Lower leg skin (tissue), 4 donors: ENCODE data around the gene HJV. TPM values are rescaled to one million over a fixed set of nuclear protein-coding genes. Genes with fewer than 3 reads are reported as not detected.

Source experiments
- DNase-seq, 2 donors: peaks; one replicate each; pipeline ENCODE4 v3.0.0-alpha.2; 2019; ENCODE audit warnings: low spot score in 2 of 2
- H3K4me3 ChIP-seq: fragments of 200-600 bp; sonication (generic); 2 replicates; pipeline ENCODE4 v1.5.1; 2017; ENCODE audit warnings: mild to moderate bottlenecking, low read depth; ENCODE audit not compliant: poor library complexity, severe bottlenecking
- POLR2A ChIP-seq, 2 donors: fragments of 450-650 bp; IDR thresholded peaks; one replicate each; pipeline ENCODE4 v1.6.1; 2016 to 2017; ENCODE audit warnings: antibody characterized with exemption in 2 of 2, mild to moderate bottlenecking in 1 of 2, moderate library complexity in 1 of 2
- WGBS, 2 donors: methylation state at CpG; one replicate each; pipeline ENCODE4 v1.1.5; 2018; 5-methylcytosine and 5-hydroxymethylcytosine counted together
- intact Hi-C: fragments of 100-400 bp; cut with DNase I; formaldehyde crosslinking; loops from one replicate; pipeline ENCODE4 v1.15.0; 2023; ENCODE audit warnings: low total_unique reads
- total RNA-seq, 4 donors: library from RNA; depleted of rRNA; stranded (reverse); fragments of >200 nt; gene quantifications; one replicate each; pipeline ENCODE4 v1.1.0, GENCODE V29; 2016
- TF ChIP-seq, protein P1 (sequence below), 3 donors: fragments of 450-650 bp; IDR thresholded peaks; one replicate each; pipeline ENCODE4 v1.5.1; 2016; ENCODE audit warnings: antibody characterized with exemption in 3 of 3, mild to moderate bottlenecking in 3 of 3, moderate library complexity in 2 of 3

The HJV gene
- total RNA-seq, 4 donors from 2014 or later, result not detected

DNA sequence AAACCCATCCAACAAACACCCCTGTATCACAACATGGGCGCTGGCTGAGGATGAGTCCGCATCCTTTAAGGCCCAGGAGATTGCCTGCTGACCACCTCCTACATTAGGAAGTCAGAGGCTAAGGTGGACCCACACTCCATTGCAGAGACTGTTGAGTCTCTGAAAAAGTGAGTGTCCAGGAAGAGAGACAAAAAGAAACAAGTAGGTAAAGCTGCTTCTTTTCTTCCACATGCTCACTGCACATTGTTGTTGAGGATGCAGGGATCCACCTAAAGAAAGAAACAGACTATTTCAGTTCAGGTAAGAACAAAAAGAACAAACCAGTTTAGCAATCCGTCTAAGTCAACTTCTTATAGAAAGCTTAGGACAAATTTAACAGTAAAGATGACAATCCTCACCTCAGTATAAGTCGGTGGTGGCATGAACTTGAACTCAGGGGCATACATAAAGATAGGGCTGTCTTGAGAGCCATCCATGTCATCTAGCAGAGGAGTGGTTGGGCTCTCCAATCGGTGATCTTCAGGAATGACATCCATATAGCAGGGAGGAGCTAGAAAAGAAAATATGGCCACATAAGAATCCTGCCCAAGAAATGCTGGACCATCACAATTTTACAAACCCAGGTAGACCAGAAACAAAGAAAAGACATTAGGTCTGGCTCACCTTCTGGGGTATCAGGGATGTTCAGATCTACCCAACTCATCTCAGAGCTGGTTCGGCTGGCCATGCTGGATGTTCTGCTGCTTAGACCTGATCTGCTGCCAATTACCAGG lies 27.7 kb downstream of the HJV start:
- TF ChIP-seq POLR2A (IDR thresholded peaks at IDR 0.05), result no peak
- TF ChIP-seq, protein P1, sequence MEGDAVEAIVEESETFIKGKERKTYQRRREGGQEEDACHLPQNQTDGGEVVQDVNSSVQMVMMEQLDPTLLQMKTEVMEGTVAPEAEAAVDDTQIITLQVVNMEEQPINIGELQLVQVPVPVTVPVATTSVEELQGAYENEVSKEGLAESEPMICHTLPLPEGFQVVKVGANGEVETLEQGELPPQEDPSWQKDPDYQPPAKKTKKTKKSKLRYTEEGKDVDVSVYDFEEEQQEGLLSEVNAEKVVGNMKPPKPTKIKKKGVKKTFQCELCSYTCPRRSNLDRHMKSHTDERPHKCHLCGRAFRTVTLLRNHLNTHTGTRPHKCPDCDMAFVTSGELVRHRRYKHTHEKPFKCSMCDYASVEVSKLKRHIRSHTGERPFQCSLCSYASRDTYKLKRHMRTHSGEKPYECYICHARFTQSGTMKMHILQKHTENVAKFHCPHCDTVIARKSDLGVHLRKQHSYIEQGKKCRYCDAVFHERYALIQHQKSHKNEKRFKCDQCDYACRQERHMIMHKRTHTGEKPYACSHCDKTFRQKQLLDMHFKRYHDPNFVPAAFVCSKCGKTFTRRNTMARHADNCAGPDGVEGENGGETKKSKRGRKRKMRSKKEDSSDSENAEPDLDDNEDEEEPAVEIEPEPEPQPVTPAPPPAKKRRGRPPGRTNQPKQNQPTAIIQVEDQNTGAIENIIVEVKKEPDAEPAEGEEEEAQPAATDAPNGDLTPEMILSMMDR (IDR thresholded peaks at IDR 0.05), result no peak
- intact Hi-C loops, result no loop called here
- 24 to 26% methylated on average over 6 of the region's 6 CpGs for WGBS, 2 donors
- peak overlapping the region; percentile 75 for H3K4me3 ChIP-seq
- no peak for DNase-seq

DNA sequence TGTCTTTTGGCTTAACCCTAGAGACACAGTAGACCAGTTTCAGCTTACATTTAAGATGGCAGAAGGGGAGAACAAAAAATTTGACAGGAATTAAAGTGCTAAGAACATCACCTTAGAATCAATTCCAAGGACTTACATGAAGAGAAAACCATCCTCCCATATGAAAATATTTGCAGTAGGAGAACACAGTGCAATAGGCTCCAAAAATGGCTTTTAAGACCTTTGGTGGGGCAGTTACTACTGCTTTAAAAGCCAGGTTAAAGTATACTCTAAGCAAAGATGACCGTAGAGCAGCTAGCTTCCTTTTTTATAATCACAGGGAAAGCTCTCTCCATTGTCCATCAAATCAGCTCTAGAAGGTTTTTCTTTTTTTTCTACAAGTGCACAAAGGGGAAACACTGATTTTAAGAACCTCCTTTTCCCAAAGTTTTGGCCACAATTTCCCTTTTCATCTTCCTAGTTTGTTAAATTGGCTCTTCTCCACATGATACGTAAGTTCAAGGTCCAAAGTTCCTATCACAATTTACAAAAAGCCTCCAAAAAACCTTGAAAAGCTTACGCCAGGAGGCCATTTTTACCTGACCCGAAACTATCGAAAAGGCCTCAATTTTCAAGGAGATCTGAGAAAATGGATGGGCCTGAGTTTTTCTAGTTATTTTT lies 28.4 kb downstream of the HJV start:
- intact Hi-C loops, result no loop called here
- DNase-seq, result no peak
- 34 to 41% methylated on average over 5 of the region's 5 CpGs for WGBS, 2 donors
- TF ChIP-seq POLR2A (IDR thresholded peaks at IDR 0.05), result no peak
- TF ChIP-seq, protein P1 (IDR thresholded peaks at IDR 0.05), result no peak
- H3K4me3 ChIP-seq, result peak overlapping the region; percentile 75

DNA sequence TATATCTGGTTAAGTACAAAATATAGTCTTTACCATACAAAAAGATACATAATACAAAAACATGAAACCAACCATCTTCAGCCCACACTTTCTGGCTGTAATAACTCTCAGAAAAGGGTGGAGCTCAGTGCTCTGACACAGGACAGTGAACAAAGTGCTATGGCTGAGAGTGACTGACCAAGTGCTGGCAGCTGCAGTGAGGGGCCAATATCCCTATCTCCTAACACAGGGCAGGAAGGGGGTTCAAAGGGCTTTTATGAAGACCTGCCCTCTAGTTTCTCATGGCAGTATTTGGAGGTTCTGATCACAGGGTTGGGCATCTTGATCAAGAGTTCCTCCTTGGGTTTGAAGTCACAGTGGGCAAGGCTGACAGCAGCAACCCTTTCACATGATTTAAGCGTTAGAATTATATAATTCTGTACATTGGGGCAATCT lies 29.0 kb downstream of the HJV start:
- peak in 1 of 2 donors; percentile 69 for DNase-seq
- TF ChIP-seq, protein P1 (IDR thresholded peaks at IDR 0.05), result no peak
- TF ChIP-seq POLR2A (IDR thresholded peaks at IDR 0.05), result no peak
- peak overlapping the region; percentile 75 for H3K4me3 ChIP-seq
- WGBS, 2 donors, result 45 to 52% methylated on average over 1 of the region's 1 CpG
- intact Hi-C loops, result no loop called here

DNA sequence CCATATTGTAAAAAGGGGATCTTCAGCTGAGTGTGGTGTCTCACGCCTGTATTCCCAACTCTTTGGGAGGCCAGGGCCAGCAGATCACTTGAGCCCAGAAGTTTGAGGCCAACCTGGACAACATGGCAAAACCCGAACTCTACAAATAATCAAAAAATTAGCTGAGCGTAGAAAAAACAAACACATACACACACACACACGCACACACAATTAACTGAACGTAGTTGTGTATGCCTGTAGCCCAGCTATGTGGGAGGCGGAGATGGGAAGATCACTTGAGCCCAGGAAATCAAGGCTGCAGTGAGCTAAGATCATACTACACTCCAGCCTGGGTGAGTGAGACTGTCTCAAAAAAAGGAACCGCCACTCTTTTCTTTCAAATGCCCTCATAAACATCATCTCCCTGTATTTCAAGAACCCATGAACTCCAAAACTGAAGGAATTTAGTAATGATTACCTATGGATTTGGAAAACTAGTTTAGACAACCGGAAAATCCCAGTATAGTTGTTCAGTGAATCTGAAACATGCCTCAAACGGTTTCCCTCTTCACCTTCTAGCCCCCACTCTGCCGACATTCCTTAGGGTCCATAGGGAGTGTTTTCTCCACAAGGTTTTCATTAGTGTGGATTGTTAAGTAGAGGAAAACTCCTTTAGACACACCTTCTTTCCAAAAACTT lies 29.7 kb downstream of the HJV start:
- DNase-seq, result peak in 1 of 2 donors; percentile 46
- peak in 1 of 2 donors; percentile 23 for TF ChIP-seq POLR2A (IDR thresholded peaks at IDR 0.05)
- TF ChIP-seq, protein P1 (IDR thresholded peaks at IDR 0.05), result no peak
- intact Hi-C loops, result no loop called here
- 41 to 52% methylated on average over 10 of the region's 10 CpGs for WGBS, 2 donors
- peak overlapping the region; percentile 75 for H3K4me3 ChIP-seq

DNA sequence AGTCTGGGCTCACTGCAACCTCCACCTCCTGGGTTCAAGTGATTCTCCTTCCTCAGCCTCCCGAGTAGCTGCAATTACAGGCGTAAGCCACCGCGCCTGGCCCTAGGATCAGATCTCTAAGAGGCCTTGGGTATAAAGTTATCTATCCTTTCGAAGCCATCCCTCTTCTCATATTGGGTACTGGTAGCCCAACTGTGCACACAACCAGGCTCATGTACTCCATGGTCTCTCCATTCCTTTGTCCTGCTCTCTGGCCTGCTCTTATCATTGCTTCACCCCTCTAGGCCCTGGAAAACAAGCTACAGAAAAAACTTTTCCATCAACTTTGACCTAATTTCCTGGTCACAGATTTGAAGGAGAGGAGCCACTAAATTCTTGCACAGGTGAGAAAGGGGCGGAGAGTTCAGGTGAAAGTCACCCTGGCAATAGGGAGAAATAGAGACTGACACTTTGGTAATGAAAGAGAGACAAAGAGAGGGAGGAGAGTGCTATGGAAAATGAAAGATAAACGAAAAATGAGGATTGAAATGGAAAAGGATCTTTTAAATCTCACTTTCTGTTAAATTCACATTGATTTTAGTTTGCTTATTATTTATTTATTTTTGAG lies 31.2 kb downstream of the HJV start:
- WGBS, 2 donors, result 70% methylated on average over 7 of the region's 7 CpGs
- no peak overlapping the region for H3K4me3 ChIP-seq
- TF ChIP-seq POLR2A (IDR thresholded peaks at IDR 0.05), result no peak
- TF ChIP-seq, protein P1 (IDR thresholded peaks at IDR 0.05), result no peak
- intact Hi-C loops, result no loop called here
- no peak for DNase-seq
